Activated CD4-positive, alpha-beta memory T cell treated with anti-CD3 and anti-CD28 coated beads, Interleukin-2, amount 10 ng/mL, durations not matched to agents 7 days and 5 days (primary cell): ENCODE measurements around the gene NFASC. TPM values are rescaled to one million over a fixed set of nuclear protein-coding genes. Genes with fewer than 3 reads are reported as not detected.

Experiments
- CTCF ChIA-PET: fragments of 350-600 bp; sonication (Branson Sonifier 250); formaldehyde crosslinking; loops from one replicate; lab custom pipeline; 2021; ENCODE audit warnings: antibody characterized with exemption, inconsistent platforms; lab: Charles Lee
- POLR2A ChIA-PET: fragments of 350-600 bp; sonication (Branson Sonifier 250); formaldehyde crosslinking; loops from one replicate; lab custom pipeline; 2021; ENCODE audit warnings: antibody characterized with exemption; lab: Charles Lee
- DNase-seq: peaks from one replicate; pipeline ENCODE4 v3.0.0-alpha.2; 2020
- H3K27ac Mint-ChIP-seq: one replicate; pipeline ENCODE4 v1.8.0; 2021; ENCODE audit warnings: mild to moderate bottlenecking, mixed read lengths
- H3K27me3 Mint-ChIP-seq: one replicate; pipeline ENCODE4 v1.8.0; 2021; ENCODE audit warnings: mixed read lengths
- H3K36me3 Mint-ChIP-seq: one replicate; pipeline ENCODE4 v1.8.0; 2021; ENCODE audit warnings: low read depth, mixed read lengths
- H3K4me1 Mint-ChIP-seq: one replicate; pipeline ENCODE4 v1.8.0; 2021; ENCODE audit warnings: mixed read lengths
- H3K4me3 Mint-ChIP-seq: one replicate; pipeline ENCODE4 v1.8.0; 2021; ENCODE audit warnings: mild to moderate bottlenecking, mixed read lengths
- H3K9me3 Mint-ChIP-seq: one replicate; pipeline ENCODE4 v1.8.0; 2021; ENCODE audit warnings: mixed read lengths
- total RNA-seq, 2 experiments: library from RNA; stranded (reverse); gene quantifications; one replicate each; pipeline ENCODE4 v1.2.3, GENCODE V29; 2021

NFASC gene
- total RNA-seq, 2 experiments from 2014 or later: 0.10 to 0.40 TPM

DNA sequence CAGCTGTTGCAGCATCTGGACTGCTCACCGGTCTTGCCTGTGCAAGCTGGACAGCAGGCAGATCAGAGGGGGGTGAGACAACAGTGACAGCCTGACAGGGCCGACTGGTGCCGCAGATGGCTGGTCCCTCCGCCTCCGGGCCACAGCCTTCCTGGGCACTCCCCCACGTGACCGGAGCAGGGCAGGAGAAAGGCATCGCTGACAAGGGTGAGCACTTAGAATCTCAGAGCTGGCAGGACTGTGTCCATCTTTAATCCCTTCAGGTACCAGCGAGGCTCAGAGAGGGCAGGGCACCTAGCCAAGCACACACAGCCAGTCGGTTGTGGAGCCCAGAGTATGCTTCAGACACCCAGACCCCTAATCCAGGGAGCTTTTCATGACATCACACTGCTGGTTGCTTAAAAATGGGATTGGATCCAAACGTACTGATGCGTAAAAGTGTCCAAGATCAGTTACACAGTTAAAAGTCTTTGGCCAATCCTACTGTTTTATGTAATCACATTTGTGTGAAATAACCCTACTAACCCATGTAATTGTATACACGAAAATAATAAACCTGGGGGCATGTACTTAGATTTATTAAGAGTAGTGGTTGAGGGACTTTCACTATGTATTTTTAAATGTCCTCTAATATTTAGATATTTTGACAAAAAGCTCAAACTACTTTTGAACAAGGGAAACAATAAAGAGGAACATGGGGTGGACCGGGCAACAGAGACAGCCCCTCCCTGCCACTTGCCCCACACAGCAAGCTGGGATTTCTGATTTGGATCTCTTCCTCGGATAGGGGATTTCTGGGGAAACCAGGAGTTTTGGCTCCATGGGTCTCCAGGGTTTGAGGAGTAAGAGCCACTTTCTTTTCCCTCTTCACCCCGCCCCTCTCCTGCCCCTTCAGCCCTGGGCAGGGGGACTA is 171.6 kb downstream of the NFASC start:
- Mint-ChIP-seq H3K9me3 (no peaks in the 10 kb centered on the region), H3K27me3 (peaks cover 51% of the 10 kb centered on the region), H3K4me3 (no peak overlapping the region), H3K4me1 (no peaks in the 10 kb centered on the region), H3K36me3 (no peaks in the 10 kb centered on the region), H3K27ac (no peak overlapping the region)
- ChIA-PET POLR2A (no interaction called here), CTCF (interaction anchor here (0.7 kb wide), 1 partner anchor 18 kb away, joined by 3 read pairs; no protein-coding TSS in a partner anchor)
- DNase-seq: no peak

DNA sequence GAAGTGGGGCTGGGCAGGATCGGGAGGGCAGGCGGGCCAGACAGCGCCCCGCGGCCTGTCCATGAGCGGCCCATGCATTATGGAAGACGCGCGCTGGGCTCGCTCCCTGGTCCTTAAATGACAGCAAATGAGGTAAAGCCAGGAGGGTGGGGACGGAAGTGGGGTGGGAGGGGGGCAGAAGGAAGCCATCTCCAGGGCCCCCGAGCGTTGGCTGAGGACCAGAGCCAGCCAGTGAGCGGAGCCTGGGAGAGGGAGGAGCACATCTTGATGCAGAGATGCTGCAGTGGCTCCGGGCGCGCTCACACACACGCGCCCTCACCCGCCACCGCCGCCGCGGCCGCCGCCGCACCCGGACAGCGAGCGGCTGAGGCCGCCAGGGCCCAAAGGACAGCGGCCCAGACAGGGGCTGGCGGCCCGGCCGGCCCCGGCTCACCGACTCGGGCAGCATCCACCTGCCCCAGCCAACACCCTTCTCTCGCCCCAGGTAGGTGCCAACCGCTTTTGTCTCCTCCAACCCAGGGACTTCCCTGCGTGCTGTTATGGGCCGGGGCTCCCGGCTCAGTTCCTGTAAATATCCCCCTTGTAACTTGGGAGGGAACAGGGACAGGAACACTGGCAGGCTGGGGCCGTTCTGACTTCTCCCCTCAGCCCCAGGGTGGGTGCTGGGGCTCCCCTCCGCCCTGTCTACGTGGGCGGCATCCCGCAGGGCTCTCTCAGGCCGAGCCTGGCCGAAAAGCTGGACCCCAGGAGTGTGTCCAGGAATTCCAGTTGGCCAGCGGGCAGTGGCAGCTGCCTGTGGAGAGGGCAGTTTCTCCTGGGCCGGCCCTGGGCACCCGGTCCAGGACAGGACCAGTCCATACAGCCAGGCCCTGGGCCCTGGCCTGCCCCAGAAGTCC is 172.5 kb downstream of the NFASC start, which contains the start of gene CNTN2:
CNTN2 (plus strand) TSS at position 302 of the 896 bp plus-strand sequence. CDS start 9,974 bp downstream, outside the sequence.
- ChIA-PET POLR2A (no interaction called here), CTCF (no interaction called here)
- Mint-ChIP-seq H3K4me1 (no peaks in the 10 kb centered on the region), H3K27ac (no peak within 1 kb of the TSS), H3K27me3 (peaks cover 51% of the 10 kb centered on the region), H3K9me3 (no peaks in the 10 kb centered on the region), H3K36me3 (no peaks in the 10 kb centered on the region), H3K4me3 (no peak within 1 kb of the TSS)
- DNase-seq: no peak

DNA sequence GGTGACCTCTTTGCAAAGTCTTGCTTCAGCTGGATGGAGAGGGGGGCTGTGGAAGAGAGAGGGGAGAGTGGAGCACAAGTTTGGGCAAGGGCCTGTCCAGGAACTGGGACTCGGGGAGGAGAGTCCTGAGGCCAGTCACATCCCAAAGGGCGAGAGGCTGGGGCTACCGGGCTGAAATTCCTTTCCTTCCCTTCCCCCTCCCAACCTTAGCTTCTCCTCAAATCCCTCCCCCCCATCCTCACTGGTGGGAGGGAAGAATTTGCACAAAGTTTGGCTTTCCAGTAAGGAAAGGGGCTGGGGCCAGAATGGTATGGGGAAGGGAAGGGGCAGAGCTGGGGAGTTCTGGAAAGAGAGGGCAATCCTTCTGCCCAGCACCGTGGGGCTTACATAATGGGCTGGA is 173.2 kb downstream of the NFASC start:
- Mint-ChIP-seq H3K4me1 (no peaks in the 10 kb centered on the region), H3K4me3 (no peak overlapping the region), H3K9me3 (no peaks in the 10 kb centered on the region), H3K27ac (no peak overlapping the region), H3K36me3 (no peaks in the 10 kb centered on the region), H3K27me3 (peaks cover 51% of the 10 kb centered on the region)
- ChIA-PET POLR2A (no interaction called here), CTCF (no interaction called here)
- no peak for DNase-seq

DNA sequence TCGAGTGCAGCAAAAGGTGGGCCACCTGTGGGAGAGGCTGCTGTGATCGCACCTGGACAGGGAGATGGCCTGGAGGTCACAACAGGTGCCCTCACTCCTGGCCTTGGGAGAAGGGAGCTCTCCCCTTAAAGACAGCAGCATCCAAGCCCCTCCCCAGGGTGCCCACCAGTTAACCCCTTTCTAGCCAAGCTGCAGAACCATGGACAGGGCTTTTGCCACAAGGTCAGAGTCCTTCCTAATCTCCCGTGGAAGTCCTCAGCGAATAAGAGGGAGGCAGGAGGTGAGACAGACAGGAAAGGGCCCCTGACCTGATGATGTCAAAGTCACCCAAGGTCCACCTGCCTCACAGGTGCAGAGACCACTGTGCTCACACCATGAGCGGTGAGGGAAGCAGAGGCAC is 174.1 kb downstream of the NFASC start:
- Mint-ChIP-seq H3K27me3 (peaks cover 51% of the 10 kb centered on the region), H3K4me3 (no peak overlapping the region), H3K27ac (no peak overlapping the region), H3K4me1 (no peaks in the 10 kb centered on the region), H3K36me3 (no peaks in the 10 kb centered on the region), H3K9me3 (no peaks in the 10 kb centered on the region)
- POLR2A ChIA-PET: no interaction called here
- CTCF ChIA-PET: no interaction called here
- DNase-seq: no peak

DNA sequence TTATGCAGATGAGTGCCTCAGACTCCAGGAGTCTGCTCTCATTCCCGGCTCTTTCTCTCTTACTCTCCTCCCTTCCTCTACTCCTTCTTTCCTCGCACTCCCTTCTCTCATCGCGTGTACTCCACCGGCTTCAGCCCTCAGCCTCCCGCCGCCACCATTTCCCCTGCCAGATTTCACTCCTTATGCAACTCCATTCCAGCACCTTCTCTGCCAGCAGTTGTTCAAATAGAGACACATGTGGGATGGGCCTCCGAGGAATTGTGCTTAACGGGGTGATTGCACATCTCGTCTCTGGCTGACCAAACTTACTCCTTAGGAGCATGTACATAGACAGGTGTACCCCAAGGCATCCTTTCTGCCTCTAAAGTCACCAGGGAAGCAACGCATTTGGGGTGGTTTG is 174.5 kb downstream of the NFASC start:
- H3K4me3 Mint-ChIP-seq: no peak overlapping the region
- H3K9me3 Mint-ChIP-seq: no peaks in the 10 kb centered on the region

DNA sequence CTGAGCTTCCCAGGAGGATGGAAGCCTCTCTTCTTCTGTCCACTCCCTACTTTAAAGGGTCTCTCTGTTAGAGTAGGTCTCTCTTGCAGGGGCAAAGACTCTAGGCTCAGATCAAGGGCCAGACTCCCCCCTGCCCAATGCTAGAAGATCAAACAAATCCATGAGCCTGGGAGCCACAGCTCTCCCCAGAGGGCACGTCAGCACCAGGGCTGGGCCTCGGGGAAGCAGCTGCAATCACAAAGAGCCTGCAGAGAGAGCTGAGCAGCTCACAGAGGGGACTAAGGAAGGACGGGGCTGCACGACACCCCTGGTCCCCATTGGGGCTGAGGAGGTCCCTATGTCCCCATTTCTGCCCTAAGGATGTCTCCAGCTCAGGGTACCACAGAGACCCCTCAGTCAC is 176.2 kb downstream of the NFASC start:
- H3K27me3 Mint-ChIP-seq: peaks cover 38% of the 10 kb centered on the region
- H3K9me3 Mint-ChIP-seq: no peaks in the 10 kb centered on the region
- H3K4me3 Mint-ChIP-seq: no peak overlapping the region
- H3K4me1 Mint-ChIP-seq: no peaks in the 10 kb centered on the region
- ChIA-PET CTCF (interaction anchor here (1.0 to 1.1 kb wide), 2 partner anchors 15 to 58 kb away, joined by 3 to 4 read pairs; no protein-coding TSS in a partner anchor), POLR2A (no interaction called here)
- DNase-seq: no peak
- no peaks in the 10 kb centered on the region for H3K36me3 Mint-ChIP-seq
- H3K27ac Mint-ChIP-seq: no peak overlapping the region

More for the DNA sequence above, 174.5 kb downstream of the NFASC start:
- H3K4me1 Mint-ChIP-seq: no peaks in the 10 kb centered on the region
- H3K36me3 Mint-ChIP-seq: no peaks in the 10 kb centered on the region
- peaks cover 50% of the 10 kb centered on the region for H3K27me3 Mint-ChIP-seq
- H3K27ac Mint-ChIP-seq: no peak overlapping the region
- ChIA-PET POLR2A (no interaction called here), CTCF (no interaction called here)
- DNase-seq: no peak

DNA sequence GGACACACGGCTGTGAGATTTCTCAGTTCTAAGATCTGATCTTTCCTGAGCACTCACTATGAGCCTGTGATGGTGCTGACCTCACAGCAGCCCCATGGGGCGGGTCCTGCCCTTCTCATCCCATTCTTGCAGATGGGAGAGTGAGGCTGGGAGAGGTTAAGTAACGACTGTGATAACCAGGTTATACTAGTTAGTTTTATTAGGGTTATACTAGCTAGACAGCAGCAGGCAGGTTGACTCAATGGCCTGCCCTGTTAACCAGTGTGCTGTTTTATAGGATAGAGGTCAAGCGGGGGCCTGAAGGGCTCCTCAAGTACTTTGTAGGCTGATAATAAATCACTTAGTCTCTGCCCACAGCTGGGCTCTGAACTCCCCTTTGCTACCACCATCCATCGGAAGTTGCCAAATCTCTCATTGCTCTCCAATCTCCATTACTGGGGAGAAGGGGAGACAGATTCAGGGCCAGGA is 177.1 kb downstream of the NFASC start:
- DNase-seq: no peak
- Mint-ChIP-seq H3K4me3 (no peak overlapping the region), H3K27me3 (peaks cover 29% of the 10 kb centered on the region), H3K4me1 (no peaks in the 10 kb centered on the region), H3K27ac (no peak overlapping the region), H3K36me3 (no peaks in the 10 kb centered on the region), H3K9me3 (no peaks in the 10 kb centered on the region)
- ChIA-PET POLR2A (no interaction called here), CTCF (interaction anchor here (0.6 to 2.7 kb wide), 2 partner anchors 14 to 541 kb away, joined by 3 to 14 read pairs; no protein-coding TSS in a partner anchor)

DNA sequence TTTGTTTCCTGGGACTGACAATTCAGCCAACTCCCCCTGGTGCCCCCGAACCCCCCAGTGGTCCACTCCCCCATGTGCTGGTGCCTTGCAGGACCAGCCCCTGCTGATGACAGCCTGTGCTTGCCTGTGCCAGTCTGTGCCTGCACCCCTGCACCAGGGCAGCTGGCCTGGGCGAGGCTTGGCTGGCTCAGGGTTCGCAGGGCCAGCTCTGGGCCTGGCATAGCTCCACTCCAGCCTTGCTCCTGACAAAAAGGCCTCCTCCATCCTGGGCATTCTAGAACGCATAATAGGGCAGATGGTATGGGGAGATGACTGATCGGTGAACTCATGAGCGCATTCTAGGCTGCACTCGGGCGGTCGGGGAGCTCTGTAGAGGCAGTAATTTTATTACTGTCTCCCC is 177.7 kb downstream of the NFASC start:
- DNase-seq: no peak
- Mint-ChIP-seq H3K36me3 (no peaks in the 10 kb centered on the region), H3K27me3 (peaks cover 27% of the 10 kb centered on the region), H3K4me3 (no peak overlapping the region), H3K9me3 (no peaks in the 10 kb centered on the region), H3K27ac (no peak overlapping the region), H3K4me1 (no peaks in the 10 kb centered on the region)
- ChIA-PET POLR2A (no interaction called here), CTCF (interaction anchor here (0.6 to 2.7 kb wide), 2 partner anchors 13 to 540 kb away, joined by 3 to 14 read pairs; no protein-coding TSS in a partner anchor)

DNA sequence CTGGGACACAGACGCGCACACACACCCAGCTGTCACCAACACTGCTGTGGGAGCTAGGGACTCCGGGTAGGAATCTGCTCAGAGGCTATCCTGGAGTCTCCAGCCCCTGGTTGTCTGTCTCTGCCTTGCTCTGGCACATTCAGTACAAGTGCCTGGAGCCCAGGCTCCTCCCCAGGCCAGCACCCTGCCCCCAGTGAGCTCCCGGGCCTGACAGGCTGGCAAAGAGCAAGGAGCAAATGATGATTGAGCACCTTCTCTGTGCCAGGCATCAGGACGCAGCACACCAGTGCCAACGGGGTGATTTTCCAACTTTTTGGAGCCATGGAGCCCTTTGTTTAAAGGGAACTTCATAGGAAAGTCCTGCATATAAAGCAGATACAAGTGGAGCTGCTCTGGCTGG is 178.8 kb downstream of the NFASC start:
- Mint-ChIP-seq H3K27ac (no peak overlapping the region), H3K4me1 (no peaks in the 10 kb centered on the region), H3K4me3 (no peak overlapping the region), H3K9me3 (no peaks in the 10 kb centered on the region), H3K36me3 (no peaks in the 10 kb centered on the region), H3K27me3 (peaks cover 20% of the 10 kb centered on the region)
- CTCF ChIA-PET: interaction anchor here (2.7 kb wide), 1 partner anchor 12 kb away, joined by 14 read pairs; no protein-coding TSS in a partner anchor
- POLR2A ChIA-PET: no interaction called here
- DNase-seq: no peak

DNA sequence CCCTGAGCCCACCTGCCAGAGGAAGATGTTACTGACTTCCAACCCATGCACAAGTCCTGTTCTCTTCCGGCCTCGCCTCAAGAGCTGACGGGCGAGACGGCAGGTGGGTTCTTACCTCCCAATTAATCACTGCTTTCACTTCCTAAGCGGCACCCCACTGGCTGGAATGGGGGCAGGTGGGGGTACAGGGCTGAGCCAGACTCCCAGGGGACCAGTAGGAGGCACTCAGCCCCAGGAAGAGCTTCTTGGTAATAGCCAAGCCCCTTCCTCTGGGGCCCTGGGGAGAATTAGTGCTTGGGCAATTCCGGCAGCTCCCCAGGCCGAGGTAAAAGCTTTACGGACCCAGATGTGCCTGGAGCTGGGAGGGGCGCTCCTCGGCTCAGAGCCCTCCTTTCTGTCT is 182.0 kb downstream of the NFASC start:
- CTCF ChIA-PET: interaction anchor here (1.1 to 1.6 kb wide), 3 partner anchors 9 to 14 kb away, joined by 3 to 16 read pairs (median 4); no protein-coding TSS in a partner anchor
- POLR2A ChIA-PET: no interaction called here
- Mint-ChIP-seq H3K27ac (no peak overlapping the region), H3K36me3 (no peaks in the 10 kb centered on the region), H3K4me3 (no peak overlapping the region), H3K9me3 (no peaks in the 10 kb centered on the region), H3K4me1 (no peaks in the 10 kb centered on the region), H3K27me3 (no peaks in the 10 kb centered on the region)
- no peak for DNase-seq

DNA sequence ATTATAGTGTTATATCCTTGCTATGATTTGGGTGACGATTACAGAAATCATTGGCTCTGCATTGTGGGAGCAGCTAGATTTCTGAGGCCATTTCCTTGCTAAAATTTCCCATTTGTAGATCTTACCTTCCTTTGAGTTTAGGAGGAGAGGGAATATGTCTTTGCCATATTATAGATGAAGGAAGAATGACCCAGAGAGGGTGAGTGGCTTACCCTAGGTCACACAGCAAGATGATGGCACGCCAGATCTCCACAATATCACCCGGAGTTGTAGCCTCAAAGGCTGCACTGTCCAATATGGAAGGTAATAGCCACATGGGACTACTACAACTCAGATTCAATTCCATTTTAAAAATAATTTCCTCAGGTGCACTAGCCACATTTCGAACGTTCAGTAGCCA is 182.6 kb downstream of the NFASC start:
- CTCF ChIA-PET: interaction anchor here (1.4 to 1.6 kb wide), 2 partner anchors 8 to 9 kb away, joined by 4 to 16 read pairs; no protein-coding TSS in a partner anchor
- Mint-ChIP-seq H3K4me3 (no peak overlapping the region), H3K9me3 (no peaks in the 10 kb centered on the region), H3K27me3 (no peaks in the 10 kb centered on the region), H3K27ac (no peak overlapping the region), H3K36me3 (no peaks in the 10 kb centered on the region), H3K4me1 (no peaks in the 10 kb centered on the region)
- DNase-seq: no peak
- POLR2A ChIA-PET: no interaction called here

DNA sequence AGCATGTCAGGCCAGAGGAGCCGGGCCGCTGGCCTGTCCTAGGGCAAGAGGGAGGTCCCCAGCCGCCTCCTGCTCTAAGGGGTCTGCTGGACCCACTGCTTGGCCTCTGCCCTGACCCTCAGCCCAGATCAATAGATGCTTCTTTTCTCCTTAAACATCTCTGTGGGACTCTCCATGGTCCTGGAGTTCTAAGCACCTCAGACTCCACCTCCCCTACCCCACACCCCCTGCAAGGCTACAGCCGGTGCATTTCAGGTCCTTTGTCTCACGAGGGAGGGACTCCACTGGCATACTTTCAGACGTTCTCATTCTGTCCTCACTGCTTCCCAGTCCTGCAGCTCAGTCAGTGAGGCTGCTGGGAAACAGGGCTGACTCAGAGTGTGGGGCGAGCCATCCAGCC is 183.4 kb downstream of the NFASC start:
- DNase-seq: no peak
- no peaks in the 10 kb centered on the region for H3K27me3 Mint-ChIP-seq
- no peak overlapping the region for H3K4me3 Mint-ChIP-seq
- POLR2A ChIA-PET: no interaction called here
- no peaks in the 10 kb centered on the region for H3K36me3 Mint-ChIP-seq
- no peaks in the 10 kb centered on the region for H3K4me1 Mint-ChIP-seq
- H3K27ac Mint-ChIP-seq: no peak overlapping the region
- no peaks in the 10 kb centered on the region for H3K9me3 Mint-ChIP-seq
- CTCF ChIA-PET: no interaction called here
